Measurements from ENCODE around the gene LVRN. TPM values are rescaled to one million over a fixed set of nuclear protein-coding genes. Genes with fewer than 3 reads are reported as not detected.

LVRN gene
- 1.3 TPM in 1 of 2 replicates, not detected in the other for total RNA-seq

GRCh38 chr5:115962239-115962564 is at the start of gene LVRN:
TSS of gene LVRN (plus strand) at chr5:115962475. CDS start at chr5:115962618, 143 bp downstream.

GRCh38 chr5:116032094-116032517 is 69.8 kb downstream of the LVRN start, which contains the start of gene ARL14EPL:
TSS of gene ARL14EPL (plus strand) at chr5:116032472. CDS start at chr5:116051466, 18,994 bp downstream.

Other genes starting within 250 kb of the LVRN start
- 1.1 and 1.9 TPM in 2 replicates for gene CDO1, start 145.8 kb upstream of the LVRN start, total RNA-seq
- gene ATG12, start 120.9 kb upstream of the LVRN start, total RNA-seq: 42.2 and 68.5 TPM in 2 replicates
- 67.2 and 83.5 TPM in 2 replicates for gene AP3S1, start 120.5 kb upstream of the LVRN start, total RNA-seq
- under 0.01 TPM in 1 of 2 replicates, not detected in the other for gene ARL14EPL, start 70.0 kb downstream of the LVRN start, total RNA-seq
- 44.8 and 54.0 TPM in 2 replicates for gene COMMD10, start 122.5 kb downstream of the LVRN start, total RNA-seq

Data from epithelial cell of umbilical artery (primary cell).